COLO668 (cell line): ENCODE results near the gene GNG7.
A peak's percentile ranks its signal among the peaks of the same experiment; 100 is the strongest.
"Not testable (repeated sequence)": the region's sequence is repeated elsewhere in the genome, so short reads cannot be mapped to it uniquely, and the experiment has no call there.

ENCODE experiments used
- DNase-seq: peaks from one replicate; lab custom pipeline; 2025; ENCODE audit not compliant: unreplicated experiment; lab: John Stamatoyannopoulos, UW

GNG7 gene

GRCh38 chr19:2606774-2607173, 95.7 kb downstream of the GNG7 start:
- not testable (repeated sequence) for DNase-seq

- not testable (repeated sequence) for DNase-seq
Measured at GRCh38 chr19:2605889-2606288, 96.6 kb downstream of the GNG7 start.

- no peak for DNase-seq
Measured at GRCh38 chr19:2604747-2605329, 97.7 kb downstream of the GNG7 start.

- no peak for DNase-seq
Measured at GRCh38 chr19:2603334-2603733, 99.2 kb downstream of the GNG7 start.

GRCh38 chr19:2602391-2603181, 99.9 kb downstream of the GNG7 start:
- no peak for DNase-seq

GRCh38 chr19:2600914-2601870, 101.3 kb downstream of the GNG7 start:
- no peak for DNase-seq

- no peak for DNase-seq
Measured at GRCh38 chr19:2594319-2594718, 108.2 kb downstream of the GNG7 start.

- DNase-seq: no peak
Measured at GRCh38 chr19:2592824-2593223, 109.7 kb downstream of the GNG7 start.

GRCh38 chr19:2591537-2592291, 110.8 kb downstream of the GNG7 start:
- no peak for DNase-seq

- DNase-seq: no peak
Measured at GRCh38 chr19:2590630-2591399, 111.7 kb downstream of the GNG7 start.

- DNase-seq: no peak
Measured at GRCh38 chr19:2589441-2589840, 113.1 kb downstream of the GNG7 start.

GRCh38 chr19:2588081-2588777, 114.3 kb downstream of the GNG7 start:
- DNase-seq: peak; percentile 20

GRCh38 chr19:2587001-2587719, 115.3 kb downstream of the GNG7 start:
- DNase-seq: no peak

GRCh38 chr19:2586196-2586595, 116.3 kb downstream of the GNG7 start:
- DNase-seq: no peak

GRCh38 chr19:2584002-2584401, 118.5 kb downstream of the GNG7 start:
- no peak for DNase-seq

GRCh38 chr19:2582984-2583956, 119.2 kb downstream of the GNG7 start:
- DNase-seq: no peak

- DNase-seq: not testable (repeated sequence)
Measured at GRCh38 chr19:2580396-2580795, 122.1 kb downstream of the GNG7 start.
